B cell (primary cell): ENCODE measurements around the gene MRTFB. TPM values are rescaled to one million over a fixed set of nuclear protein-coding genes. Genes with fewer than 3 reads are reported as not detected.

Source experiments
- ATAC-seq: fragments of 200-7000 bp; cut with Tn5 transposase; one replicate; pipeline ENCODE4 v1.10.0; 2021; ENCODE audit warnings: low read depth, mild to moderate bottlenecking, moderate number of reproducible peaks, moderate library complexity
- CTCF ChIA-PET: fragments of 350-600 bp; sonication (Branson Sonifier 250); formaldehyde crosslinking; loops from one replicate; lab custom pipeline; 2021; ENCODE audit warnings: antibody characterized with exemption, inconsistent platforms; lab: Charles Lee
- POLR2A ChIA-PET: fragments of 350-600 bp; sonication (Branson Sonifier 250); formaldehyde crosslinking; loops from one replicate; lab custom pipeline; 2021; ENCODE audit warnings: antibody characterized with exemption; lab: Charles Lee
- DNase-seq: peaks from one replicate; pipeline ENCODE4 v3.0.0; 2013
- H2AFZ ChIP-seq: 2 replicates; pipeline ENCODE4 v1.6.1; 2012; ENCODE audit warnings: mild to moderate bottlenecking, low read depth, low read length; ENCODE audit not compliant: insufficient read depth, poor library complexity, severe bottlenecking
- H3K27ac ChIP-seq, 2 donors: 1 replicate in 1 of 2; 2 replicates in 1 of 2; pipeline ENCODE4 v1.5.1; 2012 to 2013; ENCODE audit warnings: low read length in 2 of 2, mild to moderate bottlenecking in 2 of 2, moderate library complexity in 1 of 2
- H3K27me3 ChIP-seq, 4 experiments: fragments of 200-600 bp in 1 of 4; sonication (generic) in 1 of 4; replicated peaks in 1 of 4; 1 replicate in 2 of 4; 2 replicates in 2 of 4; pipeline versions ENCODE4 v1.6.1 to v1.7.0; 2013 to 2016; ENCODE audit warnings: low read length in 3 of 4, mild to moderate bottlenecking in 2 of 4, mixed read lengths in 1 of 4, moderate library complexity in 1 of 4; ENCODE audit not compliant: insufficient read depth in 4 of 4, control insufficient read depth in 3 of 4; ENCODE audit errors: control extremely low read depth in 1 of 4
- H3K36me3 ChIP-seq, 2 experiments: replicated peaks in 1 of 2; 1 replicate in 1 of 2; 2 replicates in 1 of 2; pipeline versions ENCODE4 v1.6.1 to v1.7.1; 2013; ENCODE audit warnings: low read length in 1 of 2; ENCODE audit not compliant: insufficient read depth in 2 of 2, control insufficient read depth in 1 of 2; ENCODE audit errors: control extremely low read depth in 1 of 2, extremely low read depth in 1 of 2
- H3K4me1 ChIP-seq, 2 donors: fragments of 200-600 bp in 1 of 2; sonication (generic) in 1 of 2; 1 replicate in 1 of 2; 2 replicates in 1 of 2; pipeline versions ENCODE4 v1.5.1 to v1.6.1; 2013 to 2017; ENCODE audit warnings: low read length in 2 of 2; ENCODE audit not compliant: control insufficient read depth in 2 of 2, insufficient read depth in 2 of 2
- H3K4me2 ChIP-seq: replicated peaks from 2 replicates; pipeline ENCODE3; 2012; ENCODE audit warnings: mild to moderate bottlenecking, low read depth, low read length; ENCODE audit not compliant: poor library complexity, severe bottlenecking
- H3K4me3 ChIP-seq, 5 experiments: fragments of 200-600 bp in 1 of 5; sonication (generic) in 1 of 5; 1 replicate in 3 of 5; 2 replicates in 2 of 5; pipeline versions ENCODE4 v1.5.1 to v1.7.0; 2011 to 2016; ENCODE audit warnings: low read length in 4 of 5, mild to moderate bottlenecking in 4 of 5, low read depth in 2 of 5, control low read depth in 1 of 5, moderate library complexity in 1 of 5; ENCODE audit not compliant: insufficient read depth in 1 of 5; ENCODE audit errors: control extremely low read depth in 1 of 5, extremely low read depth in 1 of 5
- H3K79me2 ChIP-seq: fragments of 200-600 bp; sonication (generic); one replicate; pipeline ENCODE4 v1.6.0; 2016; ENCODE audit warnings: low read length; ENCODE audit not compliant: control insufficient read depth, insufficient read depth
- H3K9ac ChIP-seq: fragments of 200-600 bp; sonication (generic); 2 replicates; pipeline ENCODE4 v1.6.1; 2017; ENCODE audit warnings: mild to moderate bottlenecking, low read length, moderate library complexity
- H3K9me3 ChIP-seq, 3 donors: one replicate each; pipeline versions ENCODE4 v1.6.1 to v1.7.1; 2013; ENCODE audit warnings: low read length in 2 of 3; ENCODE audit not compliant: control insufficient read depth in 2 of 3, insufficient read depth in 1 of 3; ENCODE audit errors: control extremely low read depth in 1 of 3
- H4K20me1 ChIP-seq: 2 replicates; pipeline ENCODE4 v1.6.0; 2012; ENCODE audit warnings: mild to moderate bottlenecking, low read length; ENCODE audit not compliant: insufficient read depth, control insufficient read depth, poor library complexity, severe bottlenecking
- H3K27ac Mint-ChIP-seq: one replicate; pipeline ENCODE4 v1.8.0; 2021; ENCODE audit warnings: mixed read lengths
- H3K27me3 Mint-ChIP-seq: one replicate; pipeline ENCODE4 v1.8.0; 2021; ENCODE audit warnings: mixed read lengths
- H3K4me1 Mint-ChIP-seq: one replicate; pipeline ENCODE4 v1.8.0; 2021; ENCODE audit warnings: mixed read lengths
- H3K4me3 Mint-ChIP-seq: one replicate; pipeline ENCODE4 v1.8.0; 2021; ENCODE audit warnings: mixed read lengths
- H3K9me3 Mint-ChIP-seq: one replicate; pipeline ENCODE4 v1.8.0; 2022; ENCODE audit warnings: mixed read lengths; ENCODE audit not compliant: insufficient read depth
- CTCF ChIP-seq: fragments of 200-600 bp; IDR thresholded peaks from one replicate; pipeline ENCODE4 v1.8.0; 2022; ENCODE audit warnings: antibody characterized with exemption, mild to moderate bottlenecking
- EZH2 ChIP-seq: IDR thresholded peaks from 2 replicates; pipeline ENCODE4 v1.6.1; 2012; ENCODE audit warnings: borderline replicate concordance, low read depth, mild to moderate bottlenecking, moderate library complexity, low read length; ENCODE audit not compliant: insufficient read depth, poor library complexity, severe bottlenecking
- WGBS: methylation state at CpG from one replicate; pipeline ENCODE4 v1.1.5; 2013; ENCODE audit warnings: missing lambda C conversion rate; ENCODE audit not compliant: insufficient coverage; 5-methylcytosine and 5-hydroxymethylcytosine counted together
- intact Hi-C: fragments of 100-400 bp; cut with micrococcal nuclease; formaldehyde crosslinking; loops from one replicate; pipeline ENCODE4 v1.10.0; 2022
- polyA plus RNA-seq: library from polyadenylated mRNA; depleted of rRNA; stranded (reverse); fragments of >200 nt; gene quantifications from 2 replicates; pipeline ENCODE4 v1.2.3, GENCODE V29; 2012
- total RNA-seq, 2 donors: library from RNA; stranded (reverse); fragments of 120-200 nt in 1 of 2; gene quantifications; 1 replicate in 1 of 2; 2 replicates in 1 of 2; pipeline versions ENCODE4 v1.2.3 to v1.2.4, GENCODE V29; 2013 to 2022

MRTFB gene
- total and polyA plus RNA-seq, 2 donors (not counting 1 experiment from before 2014, with no cell fraction given), result 6.6 to 39.5 TPM

- no peak overlapping the region for H3K9ac ChIP-seq
- no peaks in the 10 kb centered on the region for H3K27me3 ChIP-seq
- peaks cover 13% of the 10 kb centered on the region for H3K4me1 Mint-ChIP-seq
- no peaks in the 10 kb centered on the region for H3K9me3 ChIP-seq
- H3K4me3 Mint-ChIP-seq, result no peak overlapping the region
- no peaks in the 10 kb centered on the region for H3K9me3 Mint-ChIP-seq
- ChIA-PET CTCF (no interaction called here), POLR2A (no interaction called here)
- no peaks in the 10 kb centered on the region for H3K79me2 ChIP-seq
- no peak for DNase-seq
- intact Hi-C loops, result no loop called here
- no peak overlapping the region for H3K27ac ChIP-seq
- H3K4me3 ChIP-seq, result no peak overlapping the region
- TF ChIP-seq CTCF, result no peak
- TF ChIP-seq EZH2, result no peak
- no peak for ATAC-seq
- 95% methylated on average over 4 of the region's 5 CpGs for WGBS
- no peak overlapping the region for H3K27ac Mint-ChIP-seq
- H4K20me1 ChIP-seq, result no peaks in the 10 kb centered on the region
- H3K4me2 ChIP-seq, result no peak overlapping the region
- H3K4me1 ChIP-seq, result no peaks in the 10 kb centered on the region
- H2AFZ ChIP-seq, result no peak overlapping the region
- no peaks in the 10 kb centered on the region for H3K27me3 Mint-ChIP-seq
- H3K36me3 ChIP-seq, result no peaks in the 10 kb centered on the region
Observed at GRCh38 chr16:14164916-14165662, 94.0 kb downstream of the MRTFB start.

- ATAC-seq (no peak), DNase-seq (no peak)
- Histone ChIP-seq H3K27me3 (no peaks in the 10 kb centered on the region), H3K4me2 (no peak overlapping the region), H4K20me1 (no peaks in the 10 kb centered on the region), H3K9me3 (peaks cover 0 to 5% (median 3%) of the 10 kb centered on the region in 3 donors), H3K4me1 (no peaks in the 10 kb centered on the region), H2AFZ (no peak overlapping the region), H3K9ac (no peak overlapping the region), H3K4me3 (no peak overlapping the region), H3K36me3 (no peaks in the 10 kb centered on the region), H3K27ac (no peak overlapping the region), H3K79me2 (no peaks in the 10 kb centered on the region)
- H3K4me1 Mint-ChIP-seq, result peaks cover 13% of the 10 kb centered on the region
- no peak overlapping the region for H3K4me3 Mint-ChIP-seq
- TF ChIP-seq EZH2 (no peak), CTCF (no peak)
- no CpG with 5 or more reads among the region's 3 CpGs for WGBS
- ChIA-PET POLR2A (no interaction called here), CTCF (no interaction called here)
- intact Hi-C loops, result no loop called here
- H3K9me3 Mint-ChIP-seq, result peaks cover 3% of the 10 kb centered on the region
- no peak overlapping the region for H3K27ac Mint-ChIP-seq
- H3K27me3 Mint-ChIP-seq, result no peaks in the 10 kb centered on the region
Observed at GRCh38 chr16:14168146-14168545, 97.0 kb downstream of the MRTFB start.
